Esophagus muscularis mucosa (tissue), 4 donors: Measurements from ENCODE around the gene TFCP2. TPM values are rescaled to one million over a fixed set of nuclear protein-coding genes. Genes with fewer than 3 reads are reported as not detected.

Source experiments
- DNase-seq: peaks from one replicate; pipeline ENCODE4 v3.0.0-alpha.2; 2017; ENCODE audit errors: extremely low spot score
- H3K27ac ChIP-seq, 4 donors: fragments of 200-600 bp; sonication (generic); replicated peaks in 1 of 4; 1 replicate in 3 of 4; 2 replicates in 1 of 4; pipeline ENCODE4 v1.5.1; 2016 to 2019; ENCODE audit warnings: mild to moderate bottlenecking in 1 of 4
- H3K27me3 ChIP-seq, 4 donors: fragments of 200-600 bp; sonication (generic); one replicate each; pipeline versions ENCODE4 v1.5.1 to v1.6.0; 2016 to 2019
- H3K36me3 ChIP-seq, 4 donors: fragments of 200-600 bp; sonication (generic); one replicate each; pipeline ENCODE4 v1.5.1; 2016 to 2019
- H3K4me1 ChIP-seq, 4 donors: fragments of 200-600 bp; sonication (generic); one replicate each; pipeline ENCODE4 v1.5.1; 2016 to 2019
- H3K4me3 ChIP-seq, 4 donors: fragments of 200-600 bp; sonication (generic); 1 replicate in 2 of 4; 2 replicates in 2 of 4; pipeline ENCODE4 v1.5.1; 2016 to 2019; ENCODE audit warnings: mild to moderate bottlenecking in 4 of 4, moderate library complexity in 1 of 4
- H3K9me3 ChIP-seq, 4 donors: fragments of 200-600 bp; sonication (generic); 1 replicate in 3 of 4; 2 replicates in 1 of 4; pipeline ENCODE4 v1.5.1; 2016 to 2019
- CTCF ChIP-seq, 3 experiments: fragments of 200-600 bp in 2 of 3; fragments of 450-650 bp in 1 of 3; sonication (generic) in 2 of 3; IDR thresholded peaks; one replicate each; pipeline ENCODE4 v1.5.1; 2017 to 2019; ENCODE audit warnings: antibody characterized with exemption in 3 of 3, mild to moderate bottlenecking in 2 of 3, moderate library complexity in 1 of 3
- EP300 ChIP-seq: sonication (generic); formaldehyde crosslinking; IDR thresholded peaks from one replicate; pipeline ENCODE4 v1.6.1; 2017; ENCODE audit warnings: antibody characterized with exemption
- POLR2A ChIP-seq: fragments of 450-650 bp; IDR thresholded peaks from one replicate; pipeline ENCODE4 v1.6.1; 2017; ENCODE audit warnings: antibody characterized with exemption, moderate library complexity, mild to moderate bottlenecking, low read depth
- POLR2AphosphoS5 ChIP-seq, 2 donors: sonication (generic); formaldehyde crosslinking; IDR thresholded peaks; one replicate each; pipeline ENCODE4 v1.6.1; 2017; ENCODE audit warnings: antibody characterized with exemption in 2 of 2
- WGBS: methylation state at CpG from one replicate; pipeline ENCODE4 v1.1.5; 2018; 5-methylcytosine and 5-hydroxymethylcytosine counted together
- intact Hi-C: fragments of 100-400 bp; cut with DNase I; formaldehyde crosslinking; loops from one replicate; pipeline ENCODE4 v1.15.1; 2023
- total RNA-seq, 4 donors: library from RNA; depleted of rRNA; stranded (reverse); fragments of >200 nt; gene quantifications; one replicate each; pipeline versions ENCODE4 v1.1.0 to v1.2.1, GENCODE V29; 2016

TFCP2 gene
- total RNA-seq, 4 donors from 2014 or later: 11.3 to 16.2 (median 15.2) TPM

- no peak overlapping the region for H3K4me3 ChIP-seq
- no peaks in the 10 kb centered on the region for H3K9me3 ChIP-seq
- TF ChIP-seq POLR2AphosphoS5 (IDR thresholded peaks at IDR 0.05) (peak in 1 of 2 donors; percentile 33), EP300 (no peak)
- 34% methylated on average over 5 of the region's 5 CpGs for WGBS
- peak overlapping the region; percentile 38 to 54 (median 46) for H3K27ac ChIP-seq
- H3K36me3 ChIP-seq: peaks cover 8 to 22% (median 17%) of the 10 kb centered on the region in 4 donors
- peaks cover 34 to 66% (median 63%) of the 10 kb centered on the region in 4 donors for H3K4me1 ChIP-seq
- H3K27me3 ChIP-seq: no peaks in the 10 kb centered on the region
- intact Hi-C loops: no loop called here
- no peak for DNase-seq
These were observed 95.0 kb downstream of the TFCP2 start for GRCh38 chr12:51077930-51078329.

GRCh38 chr12:51076236-51076930 is 96.6 kb downstream of the TFCP2 start:
- Histone ChIP-seq H3K4me1 (peaks cover 25 to 61% (median 58%) of the 10 kb centered on the region in 4 donors), H3K4me3 (no peak overlapping the region), H3K27me3 (no peaks in the 10 kb centered on the region), H3K9me3 (no peaks in the 10 kb centered on the region), H3K36me3 (peaks cover 12 to 32% (median 30%) of the 10 kb centered on the region in 4 donors), H3K27ac (peak overlapping the region; percentile 28 to 47 (median 41))
- TF ChIP-seq POLR2AphosphoS5 (IDR thresholded peaks at IDR 0.05): no peak
- TF ChIP-seq EP300: no peak
- TF ChIP-seq CTCF (IDR thresholded peaks at IDR 0.05): no peak
- TF ChIP-seq POLR2A: no peak
- no peak for DNase-seq
- WGBS: 80% methylated on average over 8 of the region's 10 CpGs
- intact Hi-C loops: no loop called here

- TF ChIP-seq CTCF (IDR thresholded peaks at IDR 0.05) (no peak), POLR2AphosphoS5 (IDR thresholded peaks at IDR 0.05) (no peak), EP300 (no peak), POLR2A (no peak)
- DNase-seq: no peak
- intact Hi-C loops: no loop called here
- Histone ChIP-seq H3K27me3 (no peaks in the 10 kb centered on the region), H3K4me3 (no peak overlapping the region), H3K27ac (peak overlapping the region in 1 of 4 donors; percentile 13), H3K36me3 (peaks cover 12 to 42% (median 36%) of the 10 kb centered on the region in 4 donors), H3K9me3 (no peaks in the 10 kb centered on the region), H3K4me1 (peaks cover 28 to 59% (median 55%) of the 10 kb centered on the region in 4 donors)
- 90% methylated on average over 5 of the region's 5 CpGs for WGBS
These were observed 97.5 kb downstream of the TFCP2 start for GRCh38 chr12:51075390-51075789.

- TF ChIP-seq CTCF (IDR thresholded peaks at IDR 0.05) (no peak), POLR2A (no peak), POLR2AphosphoS5 (IDR thresholded peaks at IDR 0.05) (peak in 1 of 2 donors; percentile 24), EP300 (no peak)
- DNase-seq: no peak
- Histone ChIP-seq H3K4me3 (no peak overlapping the region), H3K27ac (peak overlapping the region; percentile 44 to 58 (median 50)), H3K36me3 (peaks cover 26 to 78% (median 68%) of the 10 kb centered on the region in 4 donors), H3K27me3 (no peaks in the 10 kb centered on the region), H3K9me3 (no peaks in the 10 kb centered on the region), H3K4me1 (peaks cover 17 to 35% (median 34%) of the 10 kb centered on the region in 4 donors)
- WGBS: 63% methylated on average over 2 of the region's 2 CpGs
- intact Hi-C loops: no loop called here
These were observed 101.3 kb downstream of the TFCP2 start for GRCh38 chr12:51071663-51072062.

GRCh38 chr12:51070004-51070403 is 102.9 kb downstream of the TFCP2 start:
- Histone ChIP-seq H3K36me3 (peaks cover 40 to 90% (median 81%) of the 10 kb centered on the region in 4 donors), H3K9me3 (no peaks in the 10 kb centered on the region), H3K27me3 (no peaks in the 10 kb centered on the region), H3K4me1 (peaks cover 3 to 19% (median 17%) of the 10 kb centered on the region in 4 donors), H3K4me3 (no peak overlapping the region), H3K27ac (peak overlapping the region in 2 of 4 donors; percentile 0 to 20)
- no peak for DNase-seq
- 74% methylated on average over 3 of the region's 3 CpGs for WGBS
- TF ChIP-seq POLR2A (no peak), EP300 (no peak), CTCF (IDR thresholded peaks at IDR 0.05) (no peak), POLR2AphosphoS5 (IDR thresholded peaks at IDR 0.05) (no peak)
- intact Hi-C loops: no loop called here
